Measurements from ENCODE around the gene TLE6.
"Not testable (repeated sequence)": the region's sequence is repeated elsewhere in the genome, so short reads cannot be mapped to it uniquely, and the experiment has no call there.

The TLE6 gene

GRCh38 chr19:3004522-3004921, 27.2 kb downstream of the TLE6 start:
- FAIRE-seq: no peak

DNA sequence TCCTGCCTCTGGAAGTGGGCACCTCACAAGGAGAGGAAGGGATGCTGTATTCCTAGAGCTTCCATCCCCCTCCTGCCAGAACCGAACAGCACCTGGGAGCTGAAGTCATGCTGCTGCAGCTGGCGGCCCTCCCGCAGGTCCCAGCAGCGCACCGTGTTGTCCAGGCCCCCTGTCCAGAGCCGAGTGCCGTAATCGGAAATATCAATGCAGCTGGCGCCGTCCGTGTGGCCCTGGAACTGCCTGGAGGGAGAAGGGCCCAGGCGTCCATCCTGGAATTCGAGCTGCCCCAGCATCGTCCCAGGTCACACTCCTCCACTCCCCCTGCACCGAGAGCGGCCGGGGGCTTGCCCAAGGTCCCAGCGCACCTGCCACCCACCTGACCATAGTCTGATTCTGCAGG, 28.0 kb downstream of the TLE6 start:
- FAIRE-seq: no peak

GRCh38 chr19:3006075-3006767, 28.9 kb downstream of the TLE6 start:
- FAIRE-seq: no peak

DNA sequence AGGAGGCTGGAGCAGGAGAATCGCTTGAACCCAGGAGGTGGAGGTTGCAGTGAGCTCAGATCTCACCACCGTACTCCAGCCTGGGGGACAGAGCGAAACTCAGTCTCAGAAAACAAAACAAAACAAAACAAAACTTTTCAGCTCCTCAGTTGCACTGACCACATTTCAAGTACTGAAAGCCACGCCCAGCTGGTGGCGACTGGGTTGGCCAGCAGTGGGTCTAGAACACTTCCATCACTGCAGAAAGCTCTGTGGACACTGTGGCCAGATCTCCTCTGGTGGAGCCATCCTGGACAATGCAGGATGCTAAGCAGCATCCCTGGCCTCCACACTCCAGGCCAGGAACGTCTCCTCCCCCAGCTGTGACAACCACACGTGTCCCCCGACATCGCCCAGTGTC, 30.6 kb downstream of the TLE6 start:
- FAIRE-seq: no peak

GRCh38 chr19:3008994-3009393, 31.6 kb downstream of the TLE6 start:
- no peak for FAIRE-seq

DNA sequence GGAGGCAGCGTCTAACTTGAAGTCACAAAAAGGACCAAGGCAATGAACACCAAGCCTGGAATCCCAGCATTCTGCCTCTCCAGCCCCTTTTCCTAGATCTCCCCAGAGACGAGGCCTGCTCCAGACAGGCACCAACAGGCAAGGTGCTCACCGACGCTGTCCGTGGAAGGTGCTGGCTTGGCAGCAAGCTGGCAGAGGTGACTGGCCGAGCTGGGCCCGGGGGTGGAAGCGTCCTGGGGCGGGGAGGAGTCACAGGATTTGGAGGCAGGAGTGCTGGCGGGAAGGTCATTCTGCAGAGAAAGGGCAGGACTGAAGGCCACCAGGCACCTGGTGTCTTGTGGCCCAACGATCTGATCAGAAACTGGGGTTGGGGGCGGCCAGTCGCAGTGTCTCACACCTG, 33.5 kb downstream of the TLE6 start:
- no peak for FAIRE-seq

DNA sequence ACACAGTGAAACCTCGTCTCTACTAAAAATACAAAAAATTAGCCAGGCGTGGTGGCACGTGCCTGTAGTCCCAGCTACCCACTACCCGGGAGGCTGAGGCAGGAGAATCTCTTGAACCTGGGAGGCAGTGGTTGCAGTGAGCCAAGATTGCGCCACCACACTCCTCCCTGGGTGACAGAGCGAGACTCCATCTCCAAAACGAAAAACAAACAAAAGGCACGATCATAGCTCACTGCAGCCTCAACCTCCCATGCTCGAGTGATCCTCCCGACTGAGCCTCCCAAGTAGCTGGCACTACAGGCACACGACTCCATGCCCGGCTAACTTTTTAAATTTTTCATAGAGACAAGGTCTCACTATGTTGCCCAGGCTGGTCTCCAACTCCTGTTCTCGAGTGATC, 34.7 kb downstream of the TLE6 start:
- not testable (repeated sequence) for FAIRE-seq

- no peak for FAIRE-seq
Observed at GRCh38 chr19:3012621-3013262, 35.4 kb downstream of the TLE6 start.

DNA sequence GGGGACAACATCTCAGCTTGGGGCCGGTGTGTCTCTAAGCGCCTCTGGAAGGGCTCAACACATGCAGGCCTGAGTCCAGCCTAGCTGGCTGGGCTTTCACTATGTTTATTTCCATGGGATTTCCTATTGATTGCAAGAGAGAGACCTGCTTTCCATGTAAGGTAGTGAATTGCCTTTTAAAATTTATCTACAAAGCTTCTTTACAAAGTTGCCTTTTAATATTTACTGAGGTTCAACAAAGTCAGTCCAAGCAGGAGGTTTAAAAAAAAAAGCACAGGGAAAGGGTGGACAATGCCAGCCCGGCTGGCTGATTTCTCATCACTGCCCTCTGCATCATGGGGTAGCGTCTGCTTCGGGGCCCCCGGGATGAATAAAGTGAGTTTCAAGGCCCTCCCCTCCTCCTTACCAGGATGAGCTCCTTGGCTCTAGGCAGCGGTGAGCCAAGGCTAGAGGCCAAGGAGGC, 35.9 kb downstream of the TLE6 start:
- no peak for FAIRE-seq

GRCh38 chr19:3014135-3014534, 36.8 kb downstream of the TLE6 start:
- FAIRE-seq: no peak

- no peak for FAIRE-seq
Observed at GRCh38 chr19:3015126-3016057, 38.0 kb downstream of the TLE6 start.

- no peak for FAIRE-seq
Observed at GRCh38 chr19:3017923-3018322, 40.6 kb downstream of the TLE6 start.

DNA sequence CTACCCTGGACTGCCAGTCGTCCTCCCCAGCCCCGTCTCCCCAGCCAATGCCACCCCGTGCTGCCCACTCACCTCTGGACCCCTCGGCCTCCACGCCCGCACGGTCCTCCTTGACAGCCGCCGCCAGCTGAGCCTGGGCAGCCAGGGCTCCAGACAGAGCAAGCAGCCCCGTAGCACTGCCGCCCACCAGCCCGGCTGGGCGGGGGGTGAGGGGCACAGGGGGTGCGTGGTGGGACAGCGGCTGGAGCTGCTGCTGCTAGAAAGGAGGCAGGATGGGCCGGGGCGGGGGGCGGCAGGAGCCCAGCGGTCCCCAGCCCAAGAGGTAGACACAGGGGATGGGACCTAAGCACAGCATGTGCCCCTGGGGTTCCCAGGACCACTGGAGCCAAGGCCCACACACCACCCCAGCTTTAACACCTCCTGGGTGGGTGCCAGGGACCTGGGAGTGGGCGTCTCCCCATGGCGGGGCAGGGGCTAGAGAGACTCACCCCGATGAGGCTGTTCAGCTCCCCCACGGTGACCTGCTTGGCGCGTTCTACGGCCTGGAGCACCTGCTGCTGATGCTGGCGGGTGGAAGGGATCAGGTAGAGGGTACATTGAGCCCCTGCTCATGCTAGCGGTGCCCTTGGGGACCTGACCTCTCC, 42.0 kb downstream of the TLE6 start:
- no peak for FAIRE-seq

- no peak for FAIRE-seq
Observed at GRCh38 chr19:3020321-3020960, 43.1 kb downstream of the TLE6 start.

GRCh38 chr19:3024509-3024869, 47.1 kb downstream of the TLE6 start:
- no peak for FAIRE-seq

DNA sequence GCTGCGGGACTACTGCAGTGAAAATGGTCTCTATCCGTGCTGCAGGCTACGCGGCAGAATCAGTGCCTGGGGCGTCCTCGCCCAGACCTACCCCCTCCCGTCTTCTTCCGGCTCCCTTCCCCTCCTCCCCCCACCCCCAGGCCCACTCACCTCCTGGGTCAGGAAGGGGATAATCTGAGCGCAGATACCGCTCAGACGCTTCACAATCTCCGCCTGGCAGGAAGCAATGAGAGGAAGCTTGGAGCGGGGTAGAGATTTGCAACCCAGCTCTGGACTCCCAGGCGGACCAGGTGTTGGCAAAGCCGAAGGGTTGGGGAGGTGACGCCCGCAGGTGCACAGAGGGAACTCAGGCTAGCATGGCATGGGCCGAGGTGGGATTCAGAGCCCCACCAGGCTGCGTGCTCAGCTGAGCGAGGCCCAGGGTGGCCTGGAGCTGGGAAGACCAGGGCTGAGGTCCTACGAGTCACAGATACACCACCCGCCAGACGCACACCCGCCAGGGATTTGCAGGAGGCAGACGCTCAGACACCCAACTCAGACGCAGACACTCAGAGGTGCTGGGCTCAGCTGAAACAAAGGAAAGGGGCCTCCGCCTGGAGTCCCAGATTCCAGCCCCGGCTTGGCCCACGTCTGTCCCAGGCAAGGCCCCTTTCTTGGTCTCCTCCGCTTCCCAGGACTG, 47.6 kb downstream of the TLE6 start:
- FAIRE-seq: no peak

GRCh38 chr19:3025549-3025886, 48.2 kb downstream of the TLE6 start:
- FAIRE-seq: no peak

GRCh38 chr19:3026768-3027167, 49.4 kb downstream of the TLE6 start:
- no peak for FAIRE-seq

GRCh38 chr19:3027292-3027691, 49.9 kb downstream of the TLE6 start:
- FAIRE-seq: no peak

DNA sequence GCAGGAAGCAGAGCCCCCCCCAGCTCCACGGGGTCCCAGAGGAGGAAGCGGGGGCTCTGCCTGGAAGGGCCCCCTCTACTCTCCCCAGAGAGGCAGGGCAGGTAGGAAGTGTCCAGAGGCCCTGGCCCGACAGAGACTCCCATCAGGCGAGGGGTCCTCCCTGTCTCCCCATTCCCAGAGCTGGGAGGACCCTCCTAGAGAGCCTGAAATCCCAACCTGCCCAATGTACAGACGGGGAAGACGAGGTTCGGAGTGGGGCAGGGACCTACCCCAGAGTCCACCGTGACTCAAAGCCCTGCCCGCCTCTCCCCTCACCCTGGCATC, 50.6 kb downstream of the TLE6 start:
- FAIRE-seq: no peak

DNA sequence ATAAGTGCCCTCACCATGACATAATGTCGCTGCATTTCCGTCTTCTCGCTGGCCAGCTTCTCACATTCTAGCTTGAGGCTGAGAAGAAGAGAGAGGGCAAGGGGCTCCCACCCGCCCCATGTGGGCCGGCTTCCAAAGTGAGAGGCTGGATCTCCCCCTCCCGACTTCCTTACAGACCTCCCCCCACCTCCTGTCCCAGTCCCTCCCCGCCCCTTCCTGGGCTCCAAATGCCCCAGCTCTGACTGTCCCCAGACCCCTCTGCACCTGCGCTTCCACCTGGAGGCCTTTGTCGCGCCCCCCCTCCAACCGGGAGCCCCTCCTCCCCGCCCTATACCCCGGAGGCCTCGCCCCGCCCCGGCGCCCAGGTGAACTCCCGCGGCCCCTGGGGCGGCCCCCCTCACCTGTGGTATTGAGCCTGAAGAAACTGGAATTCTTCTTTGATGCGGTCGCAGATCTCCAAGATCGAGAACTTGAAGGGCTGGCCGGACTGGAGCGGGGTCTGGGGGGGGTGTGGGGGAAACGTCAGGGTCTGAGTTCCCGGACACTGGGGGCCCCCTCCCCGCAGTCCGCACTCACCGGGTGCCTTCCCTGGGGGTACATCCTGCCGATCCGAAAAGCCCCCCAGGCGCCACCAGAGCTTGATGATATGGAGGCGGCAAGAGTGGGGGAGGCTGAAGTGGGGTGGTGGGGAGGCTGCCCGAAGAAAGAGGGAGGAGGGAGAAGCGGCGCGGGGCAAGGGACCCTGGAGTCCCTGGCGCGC, 51.1 kb downstream of the TLE6 start:
- FAIRE-seq: no peak
